GM06990 (cell line): ENCODE data around the gene RNF114.
A peak's percentile ranks its signal among the peaks of the same experiment; 100 is the strongest.
"Not testable (repeated sequence)": the region's sequence is repeated elsewhere in the genome, so short reads cannot be mapped to it uniquely, and the experiment has no call there.

Experiments
- DNase-seq: peaks from one replicate; pipeline ENCODE4 v3.0.0-alpha.2; 2011; ENCODE audit not compliant: insufficient read length; ENCODE audit errors: extremely low read depth
- H3K27me3 ChIP-seq: replicated peaks from 2 replicates; pipeline ENCODE4 v1.6.0; 2011; ENCODE audit warnings: low read length; ENCODE audit not compliant: control insufficient read depth, insufficient read depth
- H3K36me3 ChIP-seq: 2 replicates; pipeline ENCODE4 v1.5.1; 2011; ENCODE audit warnings: low read length; ENCODE audit not compliant: control insufficient read depth, insufficient read depth
- H3K4me3 ChIP-seq: replicated peaks from 2 replicates; pipeline ENCODE4 v1.5.1; 2011; ENCODE audit warnings: low read depth, mild to moderate bottlenecking, control low read depth, low read length
- CTCF ChIP-seq: IDR thresholded peaks from 2 replicates; pipeline ENCODE4 v1.5.1; 2011; ENCODE audit warnings: low read length, control low read depth, mild to moderate bottlenecking, inconsistent platforms; ENCODE audit not compliant: insufficient read depth, poor library complexity, severe bottlenecking

The RNF114 gene

GRCh38 chr20:49892817-49893216 lies 43.4 kb upstream of the RNF114 start:
- Histone ChIP-seq H3K27me3 (no peaks in the 10 kb centered on the region), H3K4me3 (no peak overlapping the region), H3K36me3 (peaks cover 10% of the 10 kb centered on the region)
- DNase-seq: no peak
- no peak for TF ChIP-seq CTCF

DNA sequence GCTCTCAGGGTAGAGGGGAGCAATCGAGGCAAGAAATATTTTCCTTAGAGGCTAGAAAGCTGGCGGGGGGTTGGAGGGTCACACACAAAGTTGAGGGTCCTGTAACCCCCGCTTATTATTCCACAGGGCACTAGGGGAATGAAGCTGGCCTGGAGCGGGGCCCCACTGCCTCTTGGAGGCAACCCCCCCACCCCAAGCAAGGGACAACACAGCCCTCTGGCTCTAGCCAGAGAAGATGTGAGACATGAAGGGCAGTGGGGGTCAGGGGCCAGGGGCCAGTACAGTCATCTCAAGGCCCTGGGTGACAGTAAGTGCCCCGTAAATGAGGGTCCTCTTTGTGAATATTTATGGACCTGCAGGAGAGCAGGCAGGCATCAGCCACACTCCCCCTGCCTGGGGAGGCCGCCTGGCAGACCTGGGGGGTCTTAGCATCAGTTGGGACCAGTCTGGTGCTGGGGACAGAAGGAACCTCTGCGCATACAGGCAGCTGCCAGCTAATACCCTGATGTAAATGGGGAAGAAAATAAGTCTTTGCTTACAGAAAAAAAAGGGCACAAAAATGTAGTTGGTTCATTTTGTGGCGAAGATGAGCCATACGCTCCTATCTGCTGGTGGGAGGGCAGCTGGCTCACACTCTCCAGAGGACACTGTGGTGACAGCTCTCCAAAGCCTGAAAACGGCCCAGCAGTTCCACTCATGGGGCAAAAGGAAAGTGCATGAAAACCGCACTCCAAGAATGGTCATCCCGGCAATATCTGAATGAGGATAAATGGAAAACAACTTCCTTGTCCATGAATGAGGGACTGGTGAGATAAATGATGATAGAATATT lies 42.7 kb upstream of the RNF114 start:
- Histone ChIP-seq H3K36me3 (peaks cover 7% of the 10 kb centered on the region), H3K27me3 (no peaks in the 10 kb centered on the region), H3K4me3 (peak overlapping the region; percentile 31; the same call in 1 of the 2 replicates)
- DNase-seq: no peak
- TF ChIP-seq CTCF: no peak

GRCh38 chr20:49894073-49894470 lies 42.1 kb upstream of the RNF114 start:
- Histone ChIP-seq H3K4me3 (peak overlapping the region; percentile 31; the same call in 1 of the 2 replicates), H3K27me3 (no peaks in the 10 kb centered on the region)

GRCh38 chr20:49895474-49896093 lies 40.6 kb upstream of the RNF114 start:
- DNase-seq, H3K27me3 ChIP-seq, H3K36me3 ChIP-seq, H3K4me3 ChIP-seq: not testable (repeated sequence)

More at GRCh38 chr20:49894073-49894470, 42.1 kb upstream of the RNF114 start:
- TF ChIP-seq CTCF: no peak
- DNase-seq: no peak
- H3K36me3 ChIP-seq: peaks cover 3% of the 10 kb centered on the region

- DNase-seq: no peak
- no peak for TF ChIP-seq CTCF
- H3K4me3 ChIP-seq: no peak overlapping the region
- no peaks in the 10 kb centered on the region for H3K27me3 ChIP-seq
- peaks cover 1% of the 10 kb centered on the region; the same call in 1 of the 2 replicates for H3K36me3 ChIP-seq
Measured at GRCh38 chr20:49896204-49896603, 40.0 kb upstream of the RNF114 start.
